Measurements from ENCODE around the gene NMB. TPM values are rescaled to one million over a fixed set of nuclear protein-coding genes. Genes with fewer than 3 reads are reported as not detected.

NMB gene
- total RNA-seq, 4 donors from 2014 or later = 27.3 to 157 (median 68.0) TPM

DNA sequence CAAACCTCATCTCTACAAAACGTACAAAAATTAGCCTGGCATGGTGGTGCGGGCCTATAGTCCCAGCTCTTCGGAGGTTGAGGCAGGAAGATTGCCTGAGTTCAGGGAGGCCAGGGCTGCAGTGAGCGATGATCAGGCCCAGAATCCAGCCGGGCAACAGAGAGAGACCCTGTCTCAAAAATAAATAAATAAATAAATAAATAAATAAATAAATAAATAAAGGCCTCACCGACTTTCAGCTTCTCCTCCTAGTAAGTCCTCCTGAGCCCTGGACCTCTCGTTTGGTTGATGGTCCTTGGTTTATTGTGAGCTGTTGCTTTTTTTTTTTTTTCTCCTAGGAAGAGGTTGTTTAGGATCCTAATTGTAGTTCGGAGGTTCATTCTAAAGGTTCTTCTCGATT, 29.0 kb downstream of the NMB start:
- no peak overlapping the region for H3K27ac ChIP-seq
- DNase-seq (ENCODE audit: low spot score in 2 of 2) = no peak
- WGBS, 2 donors = 87 to 88% methylated on average over 9 of the region's 9 CpGs
- H3K9me3 ChIP-seq = no peaks in the 10 kb centered on the region
- H3K27me3 ChIP-seq = no peaks in the 10 kb centered on the region
- no peak overlapping the region for H3K4me3 ChIP-seq
- TF ChIP-seq EP300 (IDR thresholded peaks at IDR 0.05) = no peak
- no peak for TF ChIP-seq POLR2A (IDR thresholded peaks at IDR 0.05)
- TF ChIP-seq, protein P1, sequence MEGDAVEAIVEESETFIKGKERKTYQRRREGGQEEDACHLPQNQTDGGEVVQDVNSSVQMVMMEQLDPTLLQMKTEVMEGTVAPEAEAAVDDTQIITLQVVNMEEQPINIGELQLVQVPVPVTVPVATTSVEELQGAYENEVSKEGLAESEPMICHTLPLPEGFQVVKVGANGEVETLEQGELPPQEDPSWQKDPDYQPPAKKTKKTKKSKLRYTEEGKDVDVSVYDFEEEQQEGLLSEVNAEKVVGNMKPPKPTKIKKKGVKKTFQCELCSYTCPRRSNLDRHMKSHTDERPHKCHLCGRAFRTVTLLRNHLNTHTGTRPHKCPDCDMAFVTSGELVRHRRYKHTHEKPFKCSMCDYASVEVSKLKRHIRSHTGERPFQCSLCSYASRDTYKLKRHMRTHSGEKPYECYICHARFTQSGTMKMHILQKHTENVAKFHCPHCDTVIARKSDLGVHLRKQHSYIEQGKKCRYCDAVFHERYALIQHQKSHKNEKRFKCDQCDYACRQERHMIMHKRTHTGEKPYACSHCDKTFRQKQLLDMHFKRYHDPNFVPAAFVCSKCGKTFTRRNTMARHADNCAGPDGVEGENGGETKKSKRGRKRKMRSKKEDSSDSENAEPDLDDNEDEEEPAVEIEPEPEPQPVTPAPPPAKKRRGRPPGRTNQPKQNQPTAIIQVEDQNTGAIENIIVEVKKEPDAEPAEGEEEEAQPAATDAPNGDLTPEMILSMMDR (IDR thresholded peaks at IDR 0.05) = no peak
- peaks cover 0 to 29% (median 0%) of the 10 kb centered on the region in 3 donors for H3K36me3 ChIP-seq
- H3K4me1 ChIP-seq = peaks cover 0 to 25% (median 16%) of the 10 kb centered on the region in 4 donors

DNA sequence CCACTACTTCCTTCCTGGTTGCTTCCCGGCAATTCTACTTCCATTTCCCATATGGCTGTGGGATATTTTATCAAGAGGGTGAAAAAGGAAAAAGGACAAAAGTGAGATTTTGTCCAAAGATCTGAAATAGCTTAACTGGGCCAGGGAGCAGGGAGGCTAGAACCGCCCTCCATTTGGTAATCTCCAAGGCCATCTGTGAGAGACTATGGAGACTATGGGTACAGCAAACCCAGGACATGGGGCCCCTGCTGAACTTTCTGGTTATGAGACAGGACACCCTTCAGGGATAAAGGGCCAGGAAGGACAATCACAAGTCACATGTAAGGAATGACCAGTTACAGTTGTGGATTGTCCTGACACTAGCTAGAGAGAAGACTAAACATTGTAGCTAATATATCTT, 32.9 kb downstream of the NMB start:
- no peaks in the 10 kb centered on the region for H3K27me3 ChIP-seq
- DNase-seq (ENCODE audit: low spot score in 2 of 2) = no peak
- H3K36me3 ChIP-seq = peaks cover 7 to 68% (median 18%) of the 10 kb centered on the region in 3 donors
- WGBS, 2 donors = 85 to 90% methylated on average over 2 of the region's 2 CpGs
- peaks cover 0 to 21% (median 4%) of the 10 kb centered on the region in 4 donors for H3K9me3 ChIP-seq
- no peak overlapping the region for H3K27ac ChIP-seq
- H3K4me1 ChIP-seq = peaks cover 0 to 2% (median 0%) of the 10 kb centered on the region in 4 donors
- TF ChIP-seq POLR2A (IDR thresholded peaks at IDR 0.05) (no peak), EP300 (IDR thresholded peaks at IDR 0.05) (no peak)
- TF ChIP-seq, protein P1 (IDR thresholded peaks at IDR 0.05) = no peak
- no peak overlapping the region for H3K4me3 ChIP-seq

DNA sequence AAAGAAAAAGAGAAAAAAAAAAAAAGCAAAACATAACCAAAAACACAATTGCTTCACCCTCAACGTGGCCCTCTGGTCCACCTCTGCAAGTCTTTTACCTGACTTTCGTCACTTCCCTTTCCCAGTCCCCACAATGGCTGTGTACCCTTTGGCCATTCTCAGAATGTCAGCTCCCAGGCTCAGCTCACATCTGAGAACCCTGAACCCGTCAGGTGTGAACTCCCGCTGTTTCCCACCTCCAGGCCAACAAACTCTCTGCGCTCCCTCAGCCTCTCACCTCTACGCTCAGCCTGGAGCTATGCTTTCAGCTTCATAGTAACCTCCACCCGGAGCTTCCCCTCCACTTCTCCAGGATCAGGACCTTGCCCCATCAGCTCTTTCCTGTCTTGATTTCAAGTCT, 33.6 kb downstream of the NMB start:
- Histone ChIP-seq H3K9me3 (peaks cover 0 to 21% (median 4%) of the 10 kb centered on the region in 4 donors), H3K4me1 (no peaks in the 10 kb centered on the region), H3K27ac (no peak overlapping the region), H3K27me3 (no peaks in the 10 kb centered on the region), H3K4me3 (no peak overlapping the region), H3K36me3 (peaks cover 7 to 76% (median 18%) of the 10 kb centered on the region in 3 donors)
- 82 to 91% methylated on average over 6 to 7 of the region's 7 CpGs for WGBS, 2 donors
- no peak for DNase-seq (ENCODE audit: low spot score in 2 of 2)
- TF ChIP-seq EP300 (IDR thresholded peaks at IDR 0.05) = no peak
- TF ChIP-seq, protein P1 (IDR thresholded peaks at IDR 0.05) = no peak
- TF ChIP-seq POLR2A (IDR thresholded peaks at IDR 0.05) = no peak

DNA sequence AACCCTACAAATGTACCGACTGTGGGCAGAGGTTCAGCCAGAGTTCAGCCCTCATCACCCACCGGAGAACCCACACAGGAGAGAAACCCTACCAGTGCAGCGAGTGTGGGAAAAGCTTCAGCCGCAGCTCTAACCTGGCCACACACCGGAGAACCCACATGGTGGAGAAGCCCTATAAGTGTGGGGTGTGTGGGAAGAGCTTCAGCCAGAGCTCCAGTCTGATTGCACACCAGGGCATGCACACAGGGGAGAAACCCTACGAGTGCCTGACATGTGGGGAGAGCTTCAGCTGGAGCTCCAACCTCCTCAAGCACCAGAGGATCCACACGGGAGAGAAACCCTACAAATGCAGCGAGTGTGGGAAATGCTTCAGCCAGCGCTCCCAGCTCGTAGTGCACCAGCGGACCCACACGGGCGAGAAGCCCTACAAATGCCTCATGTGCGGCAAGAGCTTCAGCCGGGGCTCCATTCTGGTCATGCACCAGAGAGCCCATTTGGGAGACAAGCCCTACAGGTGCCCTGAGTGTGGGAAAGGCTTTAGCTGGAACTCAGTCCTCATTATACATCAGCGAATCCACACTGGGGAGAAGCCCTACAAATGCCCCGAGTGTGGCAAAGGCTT, 36.5 kb downstream of the NMB start:
- no peaks in the 10 kb centered on the region for H3K4me1 ChIP-seq
- H3K9me3 ChIP-seq = peaks cover 0 to 21% (median 4%) of the 10 kb centered on the region in 4 donors
- 95 to 96% methylated on average over 17 of the region's 17 CpGs for WGBS, 2 donors
- no peaks in the 10 kb centered on the region for H3K27me3 ChIP-seq
- no peak for DNase-seq (ENCODE audit: low spot score in 2 of 2)
- no peak overlapping the region for H3K27ac ChIP-seq
- peaks cover 7 to 81% (median 18%) of the 10 kb centered on the region in 3 donors for H3K36me3 ChIP-seq
- no peak overlapping the region for H3K4me3 ChIP-seq
- no peak for TF ChIP-seq EP300 (IDR thresholded peaks at IDR 0.05)
- no peak for TF ChIP-seq POLR2A (IDR thresholded peaks at IDR 0.05)
- TF ChIP-seq, protein P1 (IDR thresholded peaks at IDR 0.05) = no peak

DNA sequence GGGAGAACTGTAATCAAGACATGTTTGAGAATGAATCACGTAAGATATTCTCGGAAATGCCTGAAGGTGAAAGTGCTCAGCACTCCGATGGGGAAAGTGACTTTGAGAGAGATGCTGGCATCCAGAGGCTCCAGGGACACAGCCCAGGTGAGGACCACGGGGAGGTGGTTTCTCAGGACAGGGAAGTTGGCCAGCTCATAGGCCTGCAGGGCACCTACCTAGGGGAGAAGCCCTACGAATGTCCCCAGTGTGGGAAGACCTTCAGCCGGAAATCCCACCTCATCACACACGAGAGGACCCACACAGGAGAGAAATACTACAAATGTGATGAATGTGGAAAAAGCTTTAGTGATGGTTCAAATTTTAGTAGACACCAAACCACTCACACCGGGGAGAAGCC, 37.4 kb downstream of the NMB start:
- peaks cover 0 to 21% (median 4%) of the 10 kb centered on the region in 4 donors for H3K9me3 ChIP-seq
- H3K36me3 ChIP-seq = peaks cover 7 to 73% (median 18%) of the 10 kb centered on the region in 3 donors
- H3K27ac ChIP-seq = no peak overlapping the region
- no peak overlapping the region for H3K4me3 ChIP-seq
- H3K27me3 ChIP-seq = no peaks in the 10 kb centered on the region
- H3K4me1 ChIP-seq = no peaks in the 10 kb centered on the region
- TF ChIP-seq EP300 (IDR thresholded peaks at IDR 0.05) = no peak
- no peak for TF ChIP-seq POLR2A (IDR thresholded peaks at IDR 0.05)
- TF ChIP-seq, protein P1 (IDR thresholded peaks at IDR 0.05) = no peak
- DNase-seq (ENCODE audit: low spot score in 2 of 2) = no peak
- 96 to 97% methylated on average over 8 of the region's 8 CpGs for WGBS, 2 donors
